HFF-Myc (cell line): ENCODE data around the gene UACA.

Experiments used
- DNase-seq: peaks from one replicate; pipeline ENCODE4 v3.0.0-alpha.2; 2011; ENCODE audit warnings: low read depth; ENCODE audit errors: extremely low read depth
- H3K4me3 ChIP-seq: replicated peaks from 2 replicates; pipeline ENCODE4 v1.5.1; 2011; ENCODE audit warnings: low read depth, mild to moderate bottlenecking, control low read depth, low read length
- TF ChIP-seq, protein P1 (sequence below): IDR thresholded peaks from 2 replicates; pipeline ENCODE4 v1.5.1; 2012; ENCODE audit warnings: mild to moderate bottlenecking, low read depth, low read length, control low read depth; ENCODE audit errors: missing control alignments

The UACA gene

DNA sequence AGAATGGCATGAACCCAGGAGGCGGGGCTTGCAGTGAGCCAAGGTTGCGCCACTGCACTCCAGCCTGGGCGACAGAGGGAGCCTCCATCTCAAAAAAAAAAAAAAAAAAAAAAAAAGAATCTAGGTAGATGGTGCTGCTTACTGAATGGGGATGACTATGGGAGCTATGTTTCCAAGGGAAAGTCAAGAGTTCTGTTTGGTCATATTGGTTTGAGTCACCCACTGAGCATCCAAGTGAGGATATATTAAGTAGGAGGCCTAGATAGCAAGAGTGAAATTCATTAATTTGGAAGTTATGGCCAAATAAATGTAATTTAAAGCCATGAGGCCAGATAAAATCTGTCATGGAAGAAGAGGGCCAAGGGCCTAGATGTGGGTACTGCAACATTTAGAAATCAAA is 9.0 kb upstream of the UACA start:
- no peak for DNase-seq
- no peak overlapping the region for H3K4me3 ChIP-seq
- TF ChIP-seq, protein P1, sequence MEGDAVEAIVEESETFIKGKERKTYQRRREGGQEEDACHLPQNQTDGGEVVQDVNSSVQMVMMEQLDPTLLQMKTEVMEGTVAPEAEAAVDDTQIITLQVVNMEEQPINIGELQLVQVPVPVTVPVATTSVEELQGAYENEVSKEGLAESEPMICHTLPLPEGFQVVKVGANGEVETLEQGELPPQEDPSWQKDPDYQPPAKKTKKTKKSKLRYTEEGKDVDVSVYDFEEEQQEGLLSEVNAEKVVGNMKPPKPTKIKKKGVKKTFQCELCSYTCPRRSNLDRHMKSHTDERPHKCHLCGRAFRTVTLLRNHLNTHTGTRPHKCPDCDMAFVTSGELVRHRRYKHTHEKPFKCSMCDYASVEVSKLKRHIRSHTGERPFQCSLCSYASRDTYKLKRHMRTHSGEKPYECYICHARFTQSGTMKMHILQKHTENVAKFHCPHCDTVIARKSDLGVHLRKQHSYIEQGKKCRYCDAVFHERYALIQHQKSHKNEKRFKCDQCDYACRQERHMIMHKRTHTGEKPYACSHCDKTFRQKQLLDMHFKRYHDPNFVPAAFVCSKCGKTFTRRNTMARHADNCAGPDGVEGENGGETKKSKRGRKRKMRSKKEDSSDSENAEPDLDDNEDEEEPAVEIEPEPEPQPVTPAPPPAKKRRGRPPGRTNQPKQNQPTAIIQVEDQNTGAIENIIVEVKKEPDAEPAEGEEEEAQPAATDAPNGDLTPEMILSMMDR: no peak

DNA sequence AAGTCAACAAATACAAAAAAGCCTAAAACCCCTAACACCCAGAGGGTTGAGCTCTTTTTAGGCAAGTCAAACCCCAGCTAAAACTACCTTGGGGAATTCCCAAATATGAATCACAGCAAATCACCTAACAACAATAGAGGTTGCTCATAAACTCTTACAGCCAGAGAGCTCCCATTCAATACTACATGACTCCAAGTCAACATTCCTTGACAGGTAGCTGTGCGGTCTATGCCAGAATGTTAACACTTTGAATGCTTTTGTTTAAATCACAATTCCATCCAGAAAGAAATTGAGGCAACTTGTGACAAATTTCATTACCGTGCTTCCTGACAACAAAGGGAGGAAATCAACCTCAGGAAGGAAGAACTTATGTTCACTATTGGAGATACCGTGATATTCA is 7.5 kb upstream of the UACA start:
- no peak for DNase-seq
- TF ChIP-seq, protein P1: no peak
- H3K4me3 ChIP-seq: no peak overlapping the region

DNA sequence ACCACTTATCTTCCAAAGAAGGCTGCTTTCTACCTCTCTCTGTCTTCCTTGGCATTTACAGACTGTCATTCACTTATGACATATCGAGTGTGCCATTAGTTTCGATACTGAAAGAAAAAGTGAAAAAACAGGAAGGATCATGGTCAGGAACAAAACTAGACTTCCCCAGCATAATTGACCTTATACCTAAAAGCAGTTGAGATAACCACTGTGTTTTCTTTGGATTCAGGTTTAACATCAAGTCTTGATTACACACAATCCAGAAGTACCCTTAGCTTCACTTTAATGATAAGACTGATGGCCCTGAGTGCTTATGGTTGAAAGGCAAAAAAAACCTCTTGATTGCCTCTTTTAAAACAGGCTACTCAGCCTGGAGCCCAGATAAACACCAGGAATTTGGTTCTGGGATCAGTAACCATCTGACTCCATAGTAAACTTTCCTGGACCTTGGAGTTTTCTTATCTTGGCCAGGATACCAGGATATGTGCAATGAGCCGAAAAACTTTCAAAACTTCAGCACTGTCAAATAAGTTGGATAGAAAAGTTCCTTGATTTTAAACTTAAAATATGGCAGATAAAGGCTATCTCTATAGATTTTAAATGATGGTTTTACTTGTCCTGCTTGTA is 5.0 kb upstream of the UACA start:
- DNase-seq: no peak
- no peak overlapping the region for H3K4me3 ChIP-seq
- TF ChIP-seq, protein P1: no peak

DNA sequence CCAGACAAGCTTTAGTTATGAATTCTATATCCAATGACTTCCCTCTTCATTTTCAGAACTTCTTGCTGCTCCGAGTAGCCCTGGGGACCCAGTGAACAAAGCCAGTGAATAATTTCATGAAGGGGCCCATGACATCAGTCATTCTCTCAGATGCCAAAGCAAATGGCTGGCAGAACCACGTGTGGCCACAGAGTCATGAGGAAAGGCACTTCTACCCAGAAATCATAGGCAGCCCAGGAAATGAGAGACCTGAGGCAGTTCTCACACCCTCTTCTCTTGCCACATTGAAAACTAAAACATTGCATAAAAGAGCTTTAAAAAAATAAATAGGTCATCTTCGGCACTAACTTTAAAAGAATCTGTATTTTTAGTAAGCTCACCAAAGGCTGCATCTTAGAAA is 4.3 kb upstream of the UACA start:
- DNase-seq: no peak
- no peak overlapping the region for H3K4me3 ChIP-seq
- TF ChIP-seq, protein P1: no peak

DNA sequence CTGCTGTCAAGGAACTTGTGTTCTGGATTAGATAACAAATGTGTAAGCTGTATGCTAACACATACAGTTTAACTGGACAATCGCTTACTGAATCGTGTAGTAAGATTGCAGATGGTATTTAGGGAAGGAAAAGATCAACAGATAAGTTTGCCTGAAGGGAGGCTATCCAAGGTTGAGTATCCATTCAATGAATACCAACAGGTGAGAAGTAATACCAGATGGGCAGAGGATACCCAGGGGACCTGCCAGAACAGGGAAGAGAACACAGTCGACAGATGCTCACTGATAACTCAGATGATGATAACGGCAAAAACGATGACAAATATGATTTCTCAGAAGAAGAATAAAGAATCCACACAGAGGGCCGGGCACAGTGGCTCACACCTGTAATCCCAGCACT is 3.2 kb upstream of the UACA start:
- TF ChIP-seq, protein P1: no peak
- no peak for DNase-seq
- no peak overlapping the region for H3K4me3 ChIP-seq

DNA sequence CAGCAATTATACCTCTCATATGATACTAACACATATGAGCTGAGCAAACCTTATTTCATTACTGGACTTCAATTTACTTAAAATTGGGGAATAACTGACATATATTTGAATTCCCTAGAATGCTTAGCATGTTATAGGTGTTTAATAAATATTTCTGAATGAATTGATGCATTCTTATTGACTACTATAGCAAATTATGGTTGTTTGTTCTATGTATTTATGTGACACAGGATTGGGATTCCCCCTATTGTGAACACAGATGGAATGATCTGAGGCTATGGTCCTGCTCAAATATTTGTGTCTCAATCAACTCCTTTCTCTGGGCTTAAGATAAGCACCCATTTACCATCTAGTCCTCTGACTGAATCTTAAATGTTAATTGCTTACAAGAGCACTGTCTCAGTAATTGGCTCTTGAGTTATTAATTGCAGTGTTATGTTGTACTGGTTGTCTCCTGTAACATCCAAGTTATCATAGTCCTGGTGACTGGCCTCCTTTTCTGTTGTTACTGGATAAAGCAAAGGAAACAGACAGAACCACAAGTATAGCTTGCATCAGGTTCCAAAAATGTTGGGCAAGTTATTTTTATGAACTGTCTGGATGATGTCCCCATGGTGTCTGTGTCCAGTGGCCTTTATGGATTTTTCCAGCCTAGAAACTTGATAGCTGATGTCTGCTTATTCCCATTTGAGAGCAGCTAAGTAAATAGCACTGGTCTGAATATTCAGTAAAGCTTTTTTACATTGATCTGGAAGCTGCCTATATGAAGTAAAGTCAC is 2.3 kb upstream of the UACA start:
- TF ChIP-seq, protein P1: no peak
- DNase-seq: no peak
- H3K4me3 ChIP-seq: no peak overlapping the region
